ENCODE measurements around the gene MAP3K14. TPM values are rescaled to one million over a fixed set of nuclear protein-coding genes. Genes with fewer than 3 reads are reported as not detected.

MAP3K14 gene
- total RNA-seq, 2 donors from 2014 or later: 6.5 to 9.9 TPM

DNA sequence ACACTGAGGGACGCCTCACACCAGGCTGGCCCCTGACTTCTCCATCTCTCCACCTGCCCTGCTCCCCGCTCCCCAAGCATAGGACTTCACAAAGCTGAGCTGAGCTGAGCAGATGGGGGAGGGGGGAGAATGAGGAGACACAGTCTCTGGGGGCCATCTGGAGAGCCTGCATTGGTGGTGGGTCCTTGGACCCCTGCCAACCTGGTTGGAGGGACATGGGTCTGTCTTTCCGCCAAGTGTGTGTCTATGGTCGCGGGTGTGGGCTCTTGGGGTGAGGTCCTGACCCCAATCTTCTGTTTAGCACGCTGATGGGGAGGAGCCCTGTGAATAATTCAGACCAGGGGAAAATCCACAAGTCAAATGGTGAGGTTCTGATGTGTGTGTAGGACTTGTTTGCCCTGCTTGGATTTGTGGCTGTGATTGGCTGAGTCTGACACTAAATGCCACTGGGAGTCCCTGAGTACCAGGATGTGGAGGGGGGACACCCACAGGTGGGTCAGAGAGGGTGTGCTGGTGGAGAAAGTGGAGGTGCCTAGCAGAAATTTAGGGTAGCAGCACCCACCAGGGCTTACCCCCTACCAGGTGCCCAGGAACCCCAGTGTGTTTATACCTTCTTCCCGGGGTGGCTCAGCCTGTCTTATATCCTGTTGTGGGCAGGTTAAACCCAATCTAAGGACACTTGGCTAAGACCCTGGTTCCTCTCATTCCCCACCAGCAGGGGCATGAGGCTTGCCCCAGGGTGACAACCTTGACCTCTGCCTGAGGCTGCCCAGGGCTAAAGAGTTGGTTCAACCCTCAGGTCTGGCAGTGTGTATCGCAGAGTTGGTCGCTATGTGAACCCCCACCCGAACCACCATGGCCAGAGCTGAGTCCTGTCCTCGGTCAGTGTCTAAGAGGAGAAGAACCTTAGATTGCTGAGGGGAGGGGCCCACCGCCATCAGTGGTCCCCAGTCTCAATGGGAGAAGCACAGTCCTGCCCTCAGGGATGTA, 93.0 kb downstream of the MAP3K14 start:
- intact Hi-C loops (cut with DNase I): loop anchor here (5.0 kb wide), 1 partner anchor 163 kb away; no protein-coding TSS in a partner anchor
- peaks cover 31% of the 10 kb centered on the region for H3K4me1 ChIP-seq
- H3K4me3 ChIP-seq: no peak overlapping the region
- no peaks in the 10 kb centered on the region for H3K36me3 ChIP-seq (replicated peaks in 1 of 2; ENCODE audit: insufficient read depth in 1 of 2, low read depth in 2 of 2)
- WGBS, 2 donors: 73 to 80% methylated on average over 8 to 12 of the region's 12 CpGs
- TF ChIP-seq CTCF (IDR thresholded peaks at IDR 0.05) (no peak), POLR2A (IDR thresholded peaks at IDR 0.05) (no peak)
- H3K27me3 ChIP-seq: peaks cover 0 to 5% of the 10 kb centered on the region in 2 donors
- H3K9me3 ChIP-seq: no peaks in the 10 kb centered on the region
- ATAC-seq (no peak), DNase-seq (no peak)
- H3K27ac ChIP-seq: peak overlapping the region in 1 of 4 donors; percentile 30

- TF ChIP-seq CTCF (IDR thresholded peaks at IDR 0.05) (no peak), POLR2A (IDR thresholded peaks at IDR 0.05) (no peak)
- no peaks in the 10 kb centered on the region for H3K9me3 ChIP-seq
- 61 to 67% methylated on average over 6 to 8 of the region's 8 CpGs for WGBS, 2 donors
- H3K4me3 ChIP-seq: no peak overlapping the region
- H3K27ac ChIP-seq: peak overlapping the region in 1 of 4 donors; percentile 51
- no peak for DNase-seq
- H3K27me3 ChIP-seq: peaks cover 0 to 5% of the 10 kb centered on the region in 2 donors
- no peak for ATAC-seq
- intact Hi-C loops (cut with DNase I): loop anchor here (5.0 kb wide), 1 partner anchor 164 kb away; no protein-coding TSS in a partner anchor
- peaks cover 24% of the 10 kb centered on the region for H3K4me1 ChIP-seq
- no peaks in the 10 kb centered on the region for H3K36me3 ChIP-seq (replicated peaks in 1 of 2; ENCODE audit: insufficient read depth in 1 of 2, low read depth in 2 of 2)
Observed at GRCh38 chr17:45222996-45223538, 93.8 kb downstream of the MAP3K14 start.

- peaks cover 0 to 5% of the 10 kb centered on the region in 2 donors for H3K27me3 ChIP-seq
- ATAC-seq (no peak), DNase-seq (no peak)
- H3K9me3 ChIP-seq: no peaks in the 10 kb centered on the region
- TF ChIP-seq POLR2A (IDR thresholded peaks at IDR 0.05): no peak
- TF ChIP-seq CTCF (IDR thresholded peaks at IDR 0.05): no peak
- no peaks in the 10 kb centered on the region for H3K36me3 ChIP-seq (replicated peaks in 1 of 2; ENCODE audit: insufficient read depth in 1 of 2, low read depth in 2 of 2)
- H3K4me3 ChIP-seq: peak overlapping the region in 1 of 2 donors; percentile 45
- WGBS, 2 donors: 19 to 48% methylated on average over 10 to 31 of the region's 33 CpGs
- peak overlapping the region in 1 of 4 donors; percentile 51 for H3K27ac ChIP-seq
- H3K4me1 ChIP-seq: peaks cover 17% of the 10 kb centered on the region
- intact Hi-C loops (cut with DNase I): loop anchor here (5.0 kb wide), 1 partner anchor 165 kb away; no protein-coding TSS in a partner anchor
Observed at GRCh38 chr17:45222289-45222995, 94.4 kb downstream of the MAP3K14 start.

GRCh38 chr17:45222014-45222288, 94.9 kb downstream of the MAP3K14 start:
- intact Hi-C loops (cut with DNase I): loop anchor here (5.0 kb wide), 1 partner anchor 165 kb away; no protein-coding TSS in a partner anchor
- Histone ChIP-seq H3K4me1 (peaks cover 17% of the 10 kb centered on the region), H3K27ac (peak overlapping the region in 1 of 4 donors; percentile 51), H3K36me3 (replicated peaks in 1 of 2; ENCODE audit: insufficient read depth in 1 of 2, low read depth in 2 of 2) (no peaks in the 10 kb centered on the region), H3K9me3 (no peaks in the 10 kb centered on the region), H3K27me3 (peaks cover 0 to 5% of the 10 kb centered on the region in 2 donors), H3K4me3 (peak overlapping the region in 1 of 2 donors; percentile 45)
- 0% methylated on average over 21 of the region's 38 CpGs; no CpG with 5 or more reads in 1 of the 2 donors for WGBS, 2 donors
- TF ChIP-seq CTCF (IDR thresholded peaks at IDR 0.05) (no peak), POLR2A (IDR thresholded peaks at IDR 0.05) (no peak)
- DNase-seq (no peak), ATAC-seq (no peak)
